Calu3 (cell line): ENCODE results near the gene ANKRD28. TPM values are rescaled to one million over a fixed set of nuclear protein-coding genes. Genes with fewer than 3 reads are reported as not detected.

Experiments used
- BruUV-seq: library from RNA; stranded (reverse); fragments of 400-500 nt; replicated peaks from 2 replicates; lab custom pipeline; 2021; lab: Mats Ljungman, UMichigan
- CTCF ChIA-PET: fragments of 300-600 bp; sonication (Branson Sonifier 250); formaldehyde crosslinking; loops from one replicate; lab custom pipeline; 2022; ENCODE audit warnings: antibody characterized with exemption; lab: Charles Lee
- DNase-seq: peaks from one replicate; pipeline ENCODE4 v3.0.0; 2022
- H3K27ac Mint-ChIP-seq: one replicate; pipeline ENCODE4 v1.8.0; 2022; ENCODE audit warnings: mixed read lengths; ENCODE audit not compliant: unreplicated experiment
- H3K27me3 Mint-ChIP-seq: one replicate; pipeline ENCODE4 v1.8.0; 2022; ENCODE audit warnings: mixed read lengths; ENCODE audit not compliant: unreplicated experiment
- H3K36me3 Mint-ChIP-seq: one replicate; pipeline ENCODE4 v1.8.0; 2022; ENCODE audit warnings: mild to moderate bottlenecking, moderate library complexity, mixed read lengths; ENCODE audit not compliant: insufficient read depth, unreplicated experiment
- H3K4me1 Mint-ChIP-seq: one replicate; pipeline ENCODE4 v1.8.0; 2022; ENCODE audit warnings: mild to moderate bottlenecking, low read depth, mixed read lengths; ENCODE audit not compliant: unreplicated experiment
- H3K4me3 Mint-ChIP-seq: one replicate; pipeline ENCODE4 v1.8.0; 2022; ENCODE audit warnings: mild to moderate bottlenecking, low read depth, moderate library complexity, mixed read lengths; ENCODE audit not compliant: unreplicated experiment
- H3K9me3 Mint-ChIP-seq: one replicate; pipeline ENCODE4 v1.8.0; 2022; ENCODE audit warnings: low read depth, mixed read lengths; ENCODE audit not compliant: unreplicated experiment
- CTCF ChIP-seq: fragments of 200-600 bp; IDR thresholded peaks from one replicate; pipeline ENCODE4 v1.8.0; 2022; ENCODE audit warnings: antibody characterized with exemption; ENCODE audit not compliant: unreplicated experiment
- intact Hi-C: fragments of 100-400 bp; cut with micrococcal nuclease; formaldehyde crosslinking; loops from one replicate; pipeline ENCODE4 v1.10.0; 2022; ENCODE audit not compliant: unreplicated experiment
- total RNA-seq: library from RNA; stranded (reverse); gene quantifications from 2 replicates; pipeline ENCODE4 v1.2.3, GENCODE V29; 2022

ANKRD28 gene
- total RNA-seq, 1 experiment from 2014 or later = 57.7 TPM

GRCh38 chr3:15657016-15657415 is 140.8 kb downstream of the ANKRD28 start:
- CTCF ChIA-PET = no interaction called here
- BruUV-seq = no TSS peak
- intact Hi-C loops = no loop called here
- Mint-ChIP-seq H3K27ac (no peak overlapping the region), H3K36me3 (no peaks in the 10 kb centered on the region), H3K4me3 (no peak overlapping the region), H3K4me1 (no peaks in the 10 kb centered on the region), H3K27me3 (no peaks in the 10 kb centered on the region), H3K9me3 (peaks cover 3% of the 10 kb centered on the region)
- no peak for DNase-seq
- TF ChIP-seq CTCF = no peak

- no peak for TF ChIP-seq CTCF
- Mint-ChIP-seq H3K9me3 (peaks cover 3% of the 10 kb centered on the region), H3K27me3 (no peaks in the 10 kb centered on the region), H3K27ac (no peak overlapping the region), H3K4me3 (no peak overlapping the region), H3K4me1 (no peaks in the 10 kb centered on the region), H3K36me3 (no peaks in the 10 kb centered on the region)
- intact Hi-C loops = no loop called here
- no TSS peak for BruUV-seq
- DNase-seq = no peak
- CTCF ChIA-PET = no interaction called here
Measured at GRCh38 chr3:15656342-15656741, 141.4 kb downstream of the ANKRD28 start.

- peaks cover 3% of the 10 kb centered on the region for H3K9me3 Mint-ChIP-seq
- intact Hi-C loops = no loop called here
- CTCF ChIA-PET = no interaction called here
- no TSS peak for BruUV-seq
- TF ChIP-seq CTCF = no peak
- H3K4me1 Mint-ChIP-seq = no peaks in the 10 kb centered on the region
- no peaks in the 10 kb centered on the region for H3K36me3 Mint-ChIP-seq
- no peak overlapping the region for H3K27ac Mint-ChIP-seq
- no peaks in the 10 kb centered on the region for H3K27me3 Mint-ChIP-seq
- H3K4me3 Mint-ChIP-seq = no peak overlapping the region
- DNase-seq = no peak
Measured at GRCh38 chr3:15654891-15655290, 142.9 kb downstream of the ANKRD28 start.

GRCh38 chr3:15654127-15654526 is 143.7 kb downstream of the ANKRD28 start:
- intact Hi-C loops = no loop called here
- no peak for TF ChIP-seq CTCF
- no peak for DNase-seq
- Mint-ChIP-seq H3K27me3 (no peaks in the 10 kb centered on the region), H3K4me3 (no peak overlapping the region), H3K27ac (no peak overlapping the region), H3K9me3 (peaks cover 7% of the 10 kb centered on the region), H3K36me3 (no peaks in the 10 kb centered on the region), H3K4me1 (no peaks in the 10 kb centered on the region)
- CTCF ChIA-PET = no interaction called here
- no TSS peak for BruUV-seq

- H3K9me3 Mint-ChIP-seq = peaks cover 7% of the 10 kb centered on the region
- no TSS peak for BruUV-seq
- DNase-seq = no peak
- no peaks in the 10 kb centered on the region for H3K27me3 Mint-ChIP-seq
- H3K4me1 Mint-ChIP-seq = no peaks in the 10 kb centered on the region
- no peaks in the 10 kb centered on the region for H3K36me3 Mint-ChIP-seq
- CTCF ChIA-PET = no interaction called here
- H3K27ac Mint-ChIP-seq = no peak overlapping the region
- TF ChIP-seq CTCF = no peak
- no peak overlapping the region for H3K4me3 Mint-ChIP-seq
- intact Hi-C loops = no loop called here
Measured at GRCh38 chr3:15653321-15653720, 144.5 kb downstream of the ANKRD28 start.
